Left lung (tissue), 10 donors: ENCODE data around the gene HOXC6. TPM values are rescaled to one million over a fixed set of nuclear protein-coding genes. Genes with fewer than 3 reads are reported as not detected.
A peak's percentile ranks its signal among the peaks of the same experiment; 100 is the strongest.

Experiments
- ATAC-seq: fragments of 200-7000 bp; cut with Tn5 transposase; one replicate; pipeline ENCODE4 v1.9.1; 2020; ENCODE audit warnings: moderate library complexity
- DNase-seq, 4 donors: peaks; one replicate each; pipeline ENCODE4 v3.0.0-alpha.2; 2013 to 2020
- H3K27ac ChIP-seq, 2 donors: fragments of 200-600 bp; sonication (generic) in 1 of 2; one replicate each; pipeline versions ENCODE4 v1.5.0 to v1.8.0; 2020 to 2021
- H3K27me3 ChIP-seq, 2 donors: fragments of 200-600 bp; sonication (generic) in 1 of 2; one replicate each; pipeline versions ENCODE4 v1.5.0 to v1.8.0; 2020 to 2021
- H3K36me3 ChIP-seq, 2 donors: fragments of 200-600 bp; sonication (generic) in 1 of 2; one replicate each; pipeline versions ENCODE4 v1.5.0 to v1.8.0; 2020 to 2021
- H3K4me1 ChIP-seq, 2 donors: fragments of 200-600 bp; one replicate each; pipeline ENCODE4 v1.8.0; 2021
- H3K4me3 ChIP-seq, 2 donors: fragments of 200-600 bp; sonication (generic) in 1 of 2; one replicate each; pipeline versions ENCODE4 v1.5.0 to v1.8.0; 2020 to 2021; ENCODE audit warnings: mild to moderate bottlenecking in 1 of 2
- H3K9me3 ChIP-seq, 2 donors: fragments of 200-600 bp; sonication (generic) in 1 of 2; one replicate each; pipeline versions ENCODE4 v1.5.0 to v1.8.0; 2020 to 2021
- intact Hi-C, 2 donors: fragments of 100-400 bp; cut with DNase I; formaldehyde crosslinking; loops; one replicate each; pipeline versions ENCODE4 v1.11.2 to v1.14.2; 2022
- polyA plus RNA-seq, 6 donors: library from polyadenylated mRNA; unstranded; fragments of 120-200 nt; gene quantifications; one replicate each; pipeline ENCODE4 v1.2.1, GENCODE V29; 2013; ENCODE audit not compliant: insufficient read length in 6 of 6
- total RNA-seq, 2 donors: library from RNA; stranded (reverse); fragmentation: NEBNext Ultra II Directional; extraction: Animal tissue kit (Norgen Biotek cat#: 25700); gene quantifications; one replicate each; pipeline ENCODE4 v1.2.1, GENCODE V29; 2021
- TF ChIP-seq, protein P1 (sequence below), 2 donors: fragments of 200-600 bp; sonication (generic) in 1 of 2; IDR thresholded peaks; one replicate each; pipeline versions ENCODE4 v1.5.0 to v1.8.0; 2021; ENCODE audit warnings: antibody characterized with exemption in 2 of 2
- donor health status: DM: no; HTN: yes; CAD: no.
- donor health status: DM: no; HTN: no; CAD: no.

The HOXC6 gene
- total and polyA plus RNA-seq, 8 donors, result 0.93 to 3.2 (median 2.1) TPM

DNA sequence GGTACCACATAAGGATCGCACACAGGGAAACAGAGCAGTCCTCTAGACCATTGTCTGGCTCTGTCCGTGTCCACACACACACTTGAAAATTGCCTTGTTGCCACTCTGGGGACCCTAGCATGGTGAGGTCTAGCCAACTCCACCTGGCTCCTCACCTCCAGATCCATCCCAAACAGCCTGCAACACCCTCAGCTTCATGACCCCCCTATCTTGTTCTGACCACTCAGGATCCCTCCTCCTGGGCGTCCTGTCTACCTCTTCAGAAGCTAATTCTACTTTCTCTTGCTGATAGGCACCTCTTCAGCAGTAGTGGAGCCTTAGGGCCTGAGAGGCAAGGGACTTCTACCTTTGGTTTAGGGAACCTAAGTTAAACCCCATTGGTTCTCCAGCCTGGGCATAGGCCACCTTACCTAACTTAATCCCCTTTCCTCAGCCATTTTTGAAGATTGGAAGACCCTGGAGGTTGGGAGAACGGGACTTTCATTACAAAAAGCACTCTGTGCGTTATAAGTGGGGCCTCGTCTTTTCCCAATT lies 3.9 kb downstream of the HOXC6 start:
- Histone ChIP-seq H3K36me3 (no peaks in the 10 kb centered on the region), H3K27me3 (peaks cover 90 to 100% of the 10 kb centered on the region in 2 donors), H3K4me3 (no peak overlapping the region), H3K27ac (no peak overlapping the region), H3K4me1 (peaks cover 0 to 14% of the 10 kb centered on the region in 2 donors), H3K9me3 (no peaks in the 10 kb centered on the region)
- ATAC-seq (no peak), DNase-seq (no peak)
- TF ChIP-seq, protein P1, sequence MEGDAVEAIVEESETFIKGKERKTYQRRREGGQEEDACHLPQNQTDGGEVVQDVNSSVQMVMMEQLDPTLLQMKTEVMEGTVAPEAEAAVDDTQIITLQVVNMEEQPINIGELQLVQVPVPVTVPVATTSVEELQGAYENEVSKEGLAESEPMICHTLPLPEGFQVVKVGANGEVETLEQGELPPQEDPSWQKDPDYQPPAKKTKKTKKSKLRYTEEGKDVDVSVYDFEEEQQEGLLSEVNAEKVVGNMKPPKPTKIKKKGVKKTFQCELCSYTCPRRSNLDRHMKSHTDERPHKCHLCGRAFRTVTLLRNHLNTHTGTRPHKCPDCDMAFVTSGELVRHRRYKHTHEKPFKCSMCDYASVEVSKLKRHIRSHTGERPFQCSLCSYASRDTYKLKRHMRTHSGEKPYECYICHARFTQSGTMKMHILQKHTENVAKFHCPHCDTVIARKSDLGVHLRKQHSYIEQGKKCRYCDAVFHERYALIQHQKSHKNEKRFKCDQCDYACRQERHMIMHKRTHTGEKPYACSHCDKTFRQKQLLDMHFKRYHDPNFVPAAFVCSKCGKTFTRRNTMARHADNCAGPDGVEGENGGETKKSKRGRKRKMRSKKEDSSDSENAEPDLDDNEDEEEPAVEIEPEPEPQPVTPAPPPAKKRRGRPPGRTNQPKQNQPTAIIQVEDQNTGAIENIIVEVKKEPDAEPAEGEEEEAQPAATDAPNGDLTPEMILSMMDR (IDR thresholded peaks at IDR 0.05), result no peak
- intact Hi-C loops, result loop anchor here in 1 of 2 donors (5.0 kb wide), 1 partner anchor 160 kb away; no protein-coding TSS in a partner anchor

DNA sequence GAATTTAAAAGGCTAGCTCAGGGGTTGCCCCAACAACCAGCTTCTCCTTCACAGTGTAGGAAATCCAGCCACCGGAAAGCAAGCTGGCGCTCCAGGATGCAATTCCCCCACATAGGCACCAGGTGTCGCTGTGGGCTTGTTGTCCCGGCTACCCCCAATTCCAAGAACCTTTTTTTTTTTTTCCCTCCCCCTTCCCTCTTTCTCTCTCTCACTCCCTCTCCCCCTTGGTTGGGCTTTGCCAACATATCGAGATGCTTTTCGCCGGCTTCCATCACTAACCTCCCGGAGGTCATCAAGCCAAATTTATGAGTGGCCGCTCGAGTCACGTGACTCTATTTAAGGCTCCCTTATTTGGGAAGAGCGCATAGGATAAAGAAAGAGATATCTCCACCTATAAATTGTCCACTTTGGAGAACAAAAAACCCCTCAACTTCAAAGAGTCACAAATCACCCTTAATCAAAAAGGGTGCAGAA lies 4.4 kb downstream of the HOXC6 start, which contains the start of gene HOXC5:
HOXC5 (plus strand) TSS at position 424 of the 474 bp plus-strand sequence. CDS start 73 bp downstream, outside the sequence.
- no peak within 1 kb of the TSS for H3K27ac ChIP-seq
- no peaks in the 10 kb centered on the region for H3K36me3 ChIP-seq
- peak in 2 of 4 donors; percentile 53 to 82 for DNase-seq

DNA sequence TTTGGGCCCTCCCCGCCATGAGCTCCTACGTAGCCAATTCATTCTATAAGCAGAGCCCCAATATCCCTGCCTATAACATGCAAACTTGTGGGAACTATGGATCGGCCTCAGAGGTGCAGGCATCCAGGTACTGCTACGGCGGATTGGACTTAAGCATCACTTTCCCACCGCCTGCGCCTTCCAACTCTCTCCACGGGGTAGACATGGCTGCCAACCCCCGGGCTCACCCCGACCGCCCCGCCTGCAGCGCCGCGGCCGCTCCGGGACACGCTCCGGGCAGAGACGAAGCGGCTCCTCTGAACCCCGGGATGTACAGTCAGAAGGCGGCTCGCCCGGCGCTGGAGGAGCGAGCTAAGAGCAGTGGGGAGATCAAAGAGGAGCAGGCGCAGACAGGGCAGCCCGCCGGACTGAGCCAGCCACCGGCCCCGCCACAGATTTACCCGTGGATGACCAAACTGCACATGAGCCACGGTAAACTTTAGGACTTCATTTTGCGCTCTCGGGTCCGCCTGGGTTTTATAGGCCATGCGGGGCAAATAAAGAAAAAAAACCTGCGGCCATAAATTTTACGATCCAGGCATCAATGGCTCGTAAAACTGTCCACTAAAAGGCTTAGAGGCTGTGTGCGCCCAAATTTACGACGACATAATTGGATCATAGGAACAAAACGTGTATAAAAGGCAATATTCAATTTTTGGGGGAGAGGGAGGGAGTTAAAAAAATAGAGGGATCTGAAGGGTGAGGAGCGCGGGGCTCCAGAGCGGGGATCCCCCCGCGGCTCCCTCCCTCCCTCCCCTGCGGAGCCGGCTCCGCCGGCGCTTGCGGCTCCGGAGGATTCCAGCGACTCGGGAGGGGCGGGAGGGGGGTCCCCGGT lies 5.1 kb downstream of the HOXC6 start:
- TF ChIP-seq, protein P1 (IDR thresholded peaks at IDR 0.05), result no peak
- peaks cover 85 to 100% of the 10 kb centered on the region in 2 donors for H3K27me3 ChIP-seq
- no peak overlapping the region for H3K27ac ChIP-seq
- H3K4me1 ChIP-seq, result peaks cover 0 to 14% of the 10 kb centered on the region in 2 donors
- H3K36me3 ChIP-seq, result no peaks in the 10 kb centered on the region
- no peak for DNase-seq
- H3K4me3 ChIP-seq, result peak overlapping the region in 1 of 2 donors; percentile 0
- H3K9me3 ChIP-seq, result no peaks in the 10 kb centered on the region
- intact Hi-C loops, result loop anchor here in 1 of 2 donors (5.0 kb wide), 1 partner anchor 159 kb away; no protein-coding TSS in a partner anchor
- peak; percentile 36 for ATAC-seq

More for the DNA sequence above, 4.4 kb downstream of the HOXC6 start, which contains the start of gene HOXC5:
- Histone ChIP-seq H3K27me3 (peaks cover 85 to 100% of the 10 kb centered on the region in 2 donors), H3K4me3 (peak within 1 kb of the TSS in 1 of 2 donors; percentile 0), H3K9me3 (no peaks in the 10 kb centered on the region), H3K4me1 (peaks cover 0 to 14% of the 10 kb centered on the region in 2 donors)
- TF ChIP-seq, protein P1 (IDR thresholded peaks at IDR 0.05), result peak; percentile 68 to 89
- peak; percentile 77 for ATAC-seq
- intact Hi-C loops, result loop anchor here in 1 of 2 donors (5.0 kb wide), 1 partner anchor 160 kb away; no protein-coding TSS in a partner anchor

DNA sequence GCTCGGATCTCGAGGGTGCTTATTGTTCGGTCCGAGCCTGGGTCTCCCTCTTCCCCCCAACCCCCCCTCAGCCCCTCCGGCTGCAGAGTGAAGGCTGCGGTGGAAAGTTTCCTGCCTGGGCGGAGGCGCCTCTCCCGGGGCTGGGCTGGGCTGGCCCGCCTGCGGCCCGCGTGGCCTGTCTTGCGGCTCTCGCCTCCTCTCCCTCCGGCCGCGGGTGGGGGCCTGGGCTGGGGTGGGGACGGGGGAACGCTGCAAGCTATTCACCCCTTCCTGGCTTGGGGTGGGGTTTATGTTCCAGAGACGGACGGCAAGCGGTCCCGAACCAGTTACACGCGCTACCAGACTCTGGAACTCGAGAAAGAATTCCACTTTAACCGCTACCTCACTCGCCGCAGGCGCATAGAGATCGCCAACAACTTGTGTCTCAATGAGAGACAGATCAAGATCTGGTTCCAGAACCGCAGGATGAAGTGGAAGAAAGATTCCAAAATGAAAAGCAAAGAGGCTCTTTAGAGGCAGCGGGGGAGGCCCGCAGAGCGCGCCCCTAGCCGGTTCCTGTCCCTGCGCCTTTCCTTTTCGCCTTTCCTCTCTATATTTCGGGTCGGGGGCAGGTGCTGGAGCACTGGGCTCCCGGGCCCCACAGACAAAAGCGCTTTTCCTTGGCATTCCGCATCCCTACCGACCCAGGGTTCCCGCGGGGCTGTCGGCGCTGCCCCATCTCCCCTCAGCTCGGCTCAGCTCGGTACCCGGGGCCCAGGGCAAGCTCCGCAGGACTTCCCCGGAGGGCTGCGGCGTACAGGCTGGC lies 5.9 kb downstream of the HOXC6 start:
- no peaks in the 10 kb centered on the region for H3K36me3 ChIP-seq
- no peak overlapping the region for H3K4me3 ChIP-seq
- H3K27me3 ChIP-seq, result peaks cover 83 to 100% of the 10 kb centered on the region in 2 donors
- TF ChIP-seq, protein P1 (IDR thresholded peaks at IDR 0.05), result no peak
- intact Hi-C loops, result loop anchor here in 1 of 2 donors (5.0 kb wide), 1 partner anchor 158 kb away; no protein-coding TSS in a partner anchor
- peaks cover 0 to 14% of the 10 kb centered on the region in 2 donors for H3K4me1 ChIP-seq
- no peak for DNase-seq
- no peak overlapping the region for H3K27ac ChIP-seq
- H3K9me3 ChIP-seq, result no peaks in the 10 kb centered on the region
- ATAC-seq, result peak; percentile 23
